ENCODE results near the gene FTCDNL1.

Gene FTCDNL1

DNA sequence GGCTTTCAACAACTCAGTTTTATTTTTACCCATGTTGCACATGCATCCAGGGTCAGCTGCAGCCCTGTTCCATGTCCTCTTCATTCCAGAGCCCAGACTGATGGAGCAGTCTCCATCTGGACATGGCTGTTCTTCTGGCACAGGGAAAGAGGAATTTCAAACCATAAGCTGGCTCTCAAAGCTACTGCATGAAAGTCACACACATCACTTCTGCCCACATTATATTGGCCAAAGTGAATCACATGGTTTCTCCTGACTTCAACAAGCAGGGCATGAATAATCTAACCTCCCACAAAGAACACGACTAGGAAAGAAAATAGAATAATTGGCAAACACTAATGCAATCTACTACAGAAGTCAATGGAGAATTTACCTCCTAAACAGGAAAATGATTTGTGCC is 94.2 kb downstream of the FTCDNL1 start:
- DNase-seq (ENCODE audit: low spot score): no peak
- TF ChIP-seq, protein P1, sequence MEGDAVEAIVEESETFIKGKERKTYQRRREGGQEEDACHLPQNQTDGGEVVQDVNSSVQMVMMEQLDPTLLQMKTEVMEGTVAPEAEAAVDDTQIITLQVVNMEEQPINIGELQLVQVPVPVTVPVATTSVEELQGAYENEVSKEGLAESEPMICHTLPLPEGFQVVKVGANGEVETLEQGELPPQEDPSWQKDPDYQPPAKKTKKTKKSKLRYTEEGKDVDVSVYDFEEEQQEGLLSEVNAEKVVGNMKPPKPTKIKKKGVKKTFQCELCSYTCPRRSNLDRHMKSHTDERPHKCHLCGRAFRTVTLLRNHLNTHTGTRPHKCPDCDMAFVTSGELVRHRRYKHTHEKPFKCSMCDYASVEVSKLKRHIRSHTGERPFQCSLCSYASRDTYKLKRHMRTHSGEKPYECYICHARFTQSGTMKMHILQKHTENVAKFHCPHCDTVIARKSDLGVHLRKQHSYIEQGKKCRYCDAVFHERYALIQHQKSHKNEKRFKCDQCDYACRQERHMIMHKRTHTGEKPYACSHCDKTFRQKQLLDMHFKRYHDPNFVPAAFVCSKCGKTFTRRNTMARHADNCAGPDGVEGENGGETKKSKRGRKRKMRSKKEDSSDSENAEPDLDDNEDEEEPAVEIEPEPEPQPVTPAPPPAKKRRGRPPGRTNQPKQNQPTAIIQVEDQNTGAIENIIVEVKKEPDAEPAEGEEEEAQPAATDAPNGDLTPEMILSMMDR (IDR thresholded peaks at IDR 0.05; ENCODE audit: borderline replicate concordance, control extremely low read depth, extremely low read depth, insufficient read depth, missing control alignments): no peak
- in situ Hi-C loops (cut with MboI; ENCODE audit: low sequenced_read_pairs, unreplicated experiment): no loop called here

DNA sequence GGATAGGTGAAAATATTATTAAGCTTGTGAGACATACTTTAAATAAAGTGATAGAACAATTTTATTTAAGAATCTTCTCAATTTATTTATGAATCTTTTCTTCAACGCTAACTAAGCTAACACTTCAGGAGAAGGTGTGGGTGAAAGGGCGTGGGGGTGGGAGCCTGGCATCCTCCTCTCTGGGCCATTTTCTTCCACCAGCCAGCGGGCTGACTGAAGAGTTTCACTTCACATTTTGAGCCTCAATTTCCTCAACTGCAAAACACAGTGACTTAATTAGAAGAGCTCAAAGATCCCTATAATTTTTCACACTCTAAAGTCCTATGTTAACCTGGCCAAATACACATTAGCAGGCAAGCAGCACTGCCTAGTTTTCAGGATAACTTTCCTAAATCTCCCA is 94.8 kb downstream of the FTCDNL1 start:
- in situ Hi-C loops (cut with MboI; ENCODE audit: low sequenced_read_pairs, unreplicated experiment): no loop called here
- TF ChIP-seq, protein P1 (IDR thresholded peaks at IDR 0.05; ENCODE audit: borderline replicate concordance, control extremely low read depth, extremely low read depth, insufficient read depth, missing control alignments): no peak
- DNase-seq (ENCODE audit: low spot score): no peak

GRCh38 chr2:199754766-199755165 is 96.2 kb downstream of the FTCDNL1 start:
- in situ Hi-C loops (cut with MboI; ENCODE audit: low sequenced_read_pairs, unreplicated experiment): no loop called here
- TF ChIP-seq, protein P1 (IDR thresholded peaks at IDR 0.05; ENCODE audit: borderline replicate concordance, control extremely low read depth, extremely low read depth, insufficient read depth, missing control alignments): no peak
- DNase-seq (ENCODE audit: low spot score): no peak

- TF ChIP-seq, protein P1 (IDR thresholded peaks at IDR 0.05; ENCODE audit: borderline replicate concordance, control extremely low read depth, extremely low read depth, insufficient read depth, missing control alignments): no peak
- in situ Hi-C loops (cut with MboI; ENCODE audit: low sequenced_read_pairs, unreplicated experiment): no loop called here
- DNase-seq (ENCODE audit: low spot score): no peak
Observed at GRCh38 chr2:199751492-199752120, 99.4 kb downstream of the FTCDNL1 start.

DNA sequence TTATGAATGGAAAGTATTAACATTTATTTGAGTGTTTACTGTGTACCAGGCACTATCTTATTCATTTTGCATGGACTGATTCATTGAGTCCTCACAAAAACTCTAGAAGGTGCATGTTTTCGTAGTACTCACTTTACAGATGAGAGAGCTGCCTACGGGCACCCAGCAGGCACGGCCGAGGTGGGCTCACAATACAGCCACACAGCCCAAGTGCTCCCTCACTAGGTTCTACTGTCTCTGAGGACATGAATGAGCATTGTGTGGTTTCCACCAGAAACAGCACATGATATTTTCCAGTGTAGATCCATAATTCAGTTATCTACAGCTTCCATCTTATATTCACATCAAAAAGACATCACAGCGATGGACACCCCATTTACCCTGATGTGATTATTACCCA is 101.4 kb downstream of the FTCDNL1 start:
- in situ Hi-C loops (cut with MboI; ENCODE audit: low sequenced_read_pairs, unreplicated experiment): loop anchor here (25.0 kb wide), 2 partner anchors 262 to 1437 kb away; no protein-coding TSS in a partner anchor
- no peak for DNase-seq (ENCODE audit: low spot score)
- TF ChIP-seq, protein P1 (IDR thresholded peaks at IDR 0.05; ENCODE audit: borderline replicate concordance, control extremely low read depth, extremely low read depth, insufficient read depth, missing control alignments): no peak

DNA sequence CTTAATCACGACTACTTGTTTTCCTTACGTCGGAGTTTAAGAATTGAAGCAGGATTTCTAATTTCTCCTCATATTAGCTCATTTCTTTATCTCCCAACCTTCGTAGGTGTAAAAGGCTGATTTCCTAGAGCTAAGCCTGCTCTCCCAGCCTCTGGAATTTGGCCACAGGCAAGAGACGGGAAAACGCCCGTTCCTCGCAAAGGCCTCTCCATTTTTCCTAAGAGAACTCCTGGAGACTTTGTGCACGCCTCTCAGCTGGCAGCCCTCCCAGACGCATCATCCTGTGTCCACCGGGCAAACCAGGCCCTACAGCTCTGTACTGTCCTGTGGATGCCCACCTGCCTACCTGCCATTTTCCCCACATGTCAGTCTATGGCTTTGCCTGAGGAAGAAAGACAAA is 106.3 kb downstream of the FTCDNL1 start:
- no peak for DNase-seq (ENCODE audit: low spot score)
- TF ChIP-seq, protein P1 (IDR thresholded peaks at IDR 0.05; ENCODE audit: borderline replicate concordance, control extremely low read depth, extremely low read depth, insufficient read depth, missing control alignments): no peak
- in situ Hi-C loops (cut with MboI; ENCODE audit: low sequenced_read_pairs, unreplicated experiment): loop anchor here (25.0 kb wide), 2 partner anchors 257 to 1432 kb away; no protein-coding TSS in a partner anchor
